Activated CD8-positive, alpha-beta memory T cell treated with anti-CD3 and anti-CD28 coated beads, Interleukin-2, amount 50 U/mL, for 24 hours (primary cell): ENCODE results near the gene CCL25.
"Not testable (repeated sequence)": the region's sequence is repeated elsewhere in the genome, so short reads cannot be mapped to it uniquely, and the experiment has no call there.

Experiments used
- DNase-seq: peaks from one replicate; pipeline ENCODE4 v3.0.0-alpha.2; 2020; ENCODE audit errors: extremely low read depth

CCL25 gene

GRCh38 chr19:8085598-8086408, 33.2 kb downstream of the CCL25 start:
- no peak for DNase-seq

- DNase-seq: no peak
These were observed 34.3 kb downstream of the CCL25 start for GRCh38 chr19:8086849-8087248.

DNA sequence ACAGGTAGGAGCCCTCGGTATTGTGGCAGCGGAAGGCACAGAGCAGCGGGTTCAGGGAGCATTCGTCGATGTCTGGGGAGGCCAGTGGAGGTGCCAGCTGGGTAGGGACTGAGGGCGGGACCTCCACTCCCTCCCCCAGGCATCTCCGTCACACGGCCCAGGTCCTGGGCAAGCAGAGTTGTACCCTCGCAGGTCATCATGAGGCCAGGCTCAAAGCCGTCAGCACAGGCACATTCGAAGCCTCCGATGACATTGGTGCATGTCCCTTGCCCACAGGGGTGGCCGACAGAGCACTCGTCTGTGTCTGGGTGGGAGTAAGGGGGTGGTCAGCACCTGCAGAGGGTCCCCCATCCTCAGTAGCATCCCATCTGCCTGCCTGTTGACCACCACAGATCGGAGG, 35.3 kb downstream of the CCL25 start:
- DNase-seq: no peak

DNA sequence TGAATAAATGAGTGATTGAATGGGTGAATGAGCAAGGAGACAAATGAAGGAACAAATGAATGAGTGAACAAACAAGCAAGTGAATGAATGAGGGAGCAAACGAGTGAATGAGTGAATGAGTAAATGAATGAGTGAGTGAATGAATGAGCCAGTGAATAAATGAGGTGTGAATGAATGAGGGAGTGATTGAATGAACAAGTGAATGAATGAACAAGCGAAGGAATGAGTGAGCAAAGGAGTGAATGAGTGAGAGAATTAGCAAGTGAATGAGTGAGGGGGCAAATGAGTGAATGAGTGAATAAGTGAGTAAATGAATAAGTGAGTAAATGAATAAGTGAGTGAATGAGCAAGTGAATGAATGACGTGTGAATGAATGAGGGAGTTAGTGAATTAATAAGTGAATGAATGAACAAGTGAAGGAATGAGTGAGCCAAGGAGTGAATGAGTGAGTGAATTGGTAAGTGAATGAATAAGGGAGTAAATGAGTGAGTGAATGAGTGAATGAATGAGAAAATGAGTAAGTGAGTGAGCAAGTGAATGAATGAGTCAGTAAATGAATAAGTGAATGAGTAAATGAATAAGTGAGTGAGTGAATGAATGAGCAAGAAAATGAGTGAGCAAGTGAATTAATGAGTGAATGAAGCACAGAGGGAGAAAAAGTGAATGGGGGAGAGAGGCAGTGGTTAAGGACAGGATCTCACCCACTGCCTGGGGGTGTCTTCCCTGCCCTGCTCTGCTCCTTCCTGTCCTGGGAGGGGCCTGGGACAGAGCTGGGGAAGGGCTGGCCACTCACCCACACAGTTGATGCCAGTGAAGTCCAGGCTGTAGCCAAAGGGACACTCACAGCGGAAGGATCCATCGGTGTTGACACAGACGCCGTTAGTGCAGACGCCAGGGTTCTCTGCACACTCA, 36.4 kb downstream of the CCL25 start:
- no peak for DNase-seq

GRCh38 chr19:8089664-8090601, 37.4 kb downstream of the CCL25 start:
- no peak for DNase-seq

- no peak for DNase-seq
These were observed 38.4 kb downstream of the CCL25 start for GRCh38 chr19:8090950-8091349.

DNA sequence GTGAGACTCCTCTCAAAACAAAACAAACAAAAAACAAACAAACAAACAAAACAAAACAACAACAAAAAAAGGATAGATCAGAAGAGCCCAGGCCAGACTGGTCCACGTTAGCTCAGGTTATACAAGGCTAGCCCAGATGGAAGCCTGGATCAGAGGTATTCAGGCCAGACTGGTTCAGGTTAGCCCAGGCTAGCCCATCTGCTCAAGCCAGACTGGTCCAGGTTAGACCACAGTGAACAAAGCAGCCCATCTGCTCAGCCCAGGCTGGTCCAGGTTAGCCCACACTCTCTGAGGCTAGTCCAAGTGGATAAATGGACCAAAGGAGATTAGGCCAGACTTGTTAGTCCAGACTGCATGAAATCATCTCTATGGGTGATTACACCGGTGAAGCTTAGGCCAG, 41.2 kb downstream of the CCL25 start:
- no peak for DNase-seq

DNA sequence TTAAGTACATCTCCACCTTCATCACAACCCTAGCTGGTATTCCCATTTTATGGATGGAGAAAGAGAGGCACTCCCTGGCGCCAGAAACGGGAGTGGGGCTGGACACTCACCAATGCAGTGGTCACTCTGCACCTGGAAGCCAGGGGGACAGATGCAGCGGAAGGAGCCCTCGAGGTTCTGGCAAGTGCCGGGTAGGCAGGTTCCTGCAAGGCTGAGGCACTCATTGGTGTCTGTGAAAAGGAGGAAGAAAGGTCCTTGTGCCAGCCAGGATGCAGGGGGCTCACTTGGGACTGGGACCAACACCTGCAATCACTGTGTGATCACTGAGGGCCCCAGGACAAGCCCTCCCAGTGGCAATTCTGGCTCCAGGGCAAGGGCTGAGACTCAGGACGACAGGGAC, 41.8 kb downstream of the CCL25 start:
- DNase-seq: no peak

- DNase-seq: no peak
These were observed 42.9 kb downstream of the CCL25 start for GRCh38 chr19:8095354-8095886.

GRCh38 chr19:8096071-8096470, 43.5 kb downstream of the CCL25 start:
- no peak for DNase-seq

- no peak for DNase-seq
These were observed 44.6 kb downstream of the CCL25 start for GRCh38 chr19:8097198-8097597.

- no peak for DNase-seq
These were observed 45.4 kb downstream of the CCL25 start for GRCh38 chr19:8097681-8098567.

DNA sequence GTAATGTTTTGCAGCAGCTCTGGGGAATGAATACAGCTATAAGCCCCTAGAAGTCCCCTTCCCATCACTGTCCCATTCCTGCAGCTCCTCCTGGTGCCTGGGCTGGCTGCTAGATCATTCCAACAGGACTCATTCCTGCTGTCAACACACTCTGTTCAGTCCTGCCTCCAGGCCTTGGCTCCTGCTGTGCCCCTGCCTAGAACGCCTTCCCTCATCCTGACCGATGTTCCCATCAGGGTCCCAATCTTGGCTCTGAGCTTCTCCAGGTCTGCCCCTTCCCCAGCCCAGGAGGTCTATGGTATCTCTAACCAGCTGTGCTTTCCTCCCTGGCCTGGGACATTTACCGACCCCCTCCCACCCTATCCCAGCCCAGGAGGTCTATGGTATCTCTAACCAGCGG, 48.8 kb downstream of the CCL25 start:
- DNase-seq: no peak

- not testable (repeated sequence) for DNase-seq
These were observed 49.4 kb downstream of the CCL25 start for GRCh38 chr19:8101910-8102309.

DNA sequence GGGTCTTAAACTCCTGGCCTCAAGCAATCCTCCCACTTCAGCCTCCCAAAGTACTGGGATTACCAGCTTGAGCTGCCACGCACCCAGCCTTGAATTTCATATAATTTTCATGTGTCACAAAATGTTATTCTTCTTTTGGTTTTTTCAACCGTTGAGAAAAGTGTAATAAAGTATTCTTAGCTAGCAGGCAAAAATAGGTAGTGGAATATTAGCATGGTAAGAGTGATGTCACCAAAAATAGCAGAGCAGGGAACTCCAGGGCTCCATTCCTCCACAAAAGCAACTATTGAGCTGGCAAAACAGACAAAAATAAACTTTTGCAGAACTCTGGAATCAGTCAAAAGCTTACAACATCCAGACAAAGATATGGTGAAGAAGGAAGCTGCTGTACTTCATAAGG, 52.9 kb downstream of the CCL25 start:
- no peak for DNase-seq

GRCh38 chr19:8107301-8107903, 54.8 kb downstream of the CCL25 start:
- DNase-seq: no peak

- no peak for DNase-seq
These were observed 56.2 kb downstream of the CCL25 start for GRCh38 chr19:8108560-8109445.

DNA sequence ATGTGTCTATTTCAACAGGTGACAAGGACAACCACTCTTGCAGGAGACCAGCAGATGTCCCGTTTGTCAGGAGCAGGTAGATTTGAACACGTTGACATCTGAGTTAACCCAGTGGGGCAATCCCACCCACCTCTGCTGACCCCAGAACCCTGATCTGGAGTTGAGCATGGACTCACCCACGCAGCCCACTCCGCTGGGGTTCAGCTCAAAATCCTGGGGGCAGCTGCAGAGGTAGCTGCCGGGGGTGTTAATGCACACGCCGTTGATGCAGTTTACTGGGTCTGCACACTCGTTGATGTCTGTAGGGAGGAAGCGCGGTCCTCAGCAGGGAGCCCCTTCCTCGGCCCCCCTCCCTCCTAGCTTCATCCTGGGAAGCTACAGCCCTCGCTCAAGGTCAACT, 56.9 kb downstream of the CCL25 start:
- no peak for DNase-seq
